Neural progenitor cell (in vitro differentiated cells): ENCODE data around the gene C17orf113.

Experiments
- EZH2 ChIP-seq: fragments of 200-600 bp; sonication (generic); IDR thresholded peaks from 2 replicates; pipeline ENCODE4 v1.6.1; 2017; ENCODE audit warnings: antibody characterized with exemption, mild to moderate bottlenecking, moderate library complexity
- EZH2phosphoT487 ChIP-seq: fragments of 200-600 bp; sonication (generic); IDR thresholded peaks from 2 replicates; pipeline ENCODE4 v1.6.1; 2017; ENCODE audit warnings: antibody characterized with exemption
- TF ChIP-seq, protein P1 (sequence below): fragments of 200-600 bp; sonication (generic); IDR thresholded peaks from 2 replicates; pipeline ENCODE4 v1.5.1; 2017; ENCODE audit warnings: antibody characterized with exemption, mild to moderate bottlenecking

GRCh38 chr17:42010898-42011516 is 39.4 kb downstream of the C17orf113 start:
- TF ChIP-seq EZH2 = no peak
- TF ChIP-seq, protein P1, sequence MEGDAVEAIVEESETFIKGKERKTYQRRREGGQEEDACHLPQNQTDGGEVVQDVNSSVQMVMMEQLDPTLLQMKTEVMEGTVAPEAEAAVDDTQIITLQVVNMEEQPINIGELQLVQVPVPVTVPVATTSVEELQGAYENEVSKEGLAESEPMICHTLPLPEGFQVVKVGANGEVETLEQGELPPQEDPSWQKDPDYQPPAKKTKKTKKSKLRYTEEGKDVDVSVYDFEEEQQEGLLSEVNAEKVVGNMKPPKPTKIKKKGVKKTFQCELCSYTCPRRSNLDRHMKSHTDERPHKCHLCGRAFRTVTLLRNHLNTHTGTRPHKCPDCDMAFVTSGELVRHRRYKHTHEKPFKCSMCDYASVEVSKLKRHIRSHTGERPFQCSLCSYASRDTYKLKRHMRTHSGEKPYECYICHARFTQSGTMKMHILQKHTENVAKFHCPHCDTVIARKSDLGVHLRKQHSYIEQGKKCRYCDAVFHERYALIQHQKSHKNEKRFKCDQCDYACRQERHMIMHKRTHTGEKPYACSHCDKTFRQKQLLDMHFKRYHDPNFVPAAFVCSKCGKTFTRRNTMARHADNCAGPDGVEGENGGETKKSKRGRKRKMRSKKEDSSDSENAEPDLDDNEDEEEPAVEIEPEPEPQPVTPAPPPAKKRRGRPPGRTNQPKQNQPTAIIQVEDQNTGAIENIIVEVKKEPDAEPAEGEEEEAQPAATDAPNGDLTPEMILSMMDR = no peak
- TF ChIP-seq EZH2phosphoT487 = no peak
